Hematopoietic multipotent progenitor cell (in vitro differentiated cells): ENCODE measurements around the gene LAMA1. TPM values are rescaled to one million over a fixed set of nuclear protein-coding genes. Genes with fewer than 3 reads are reported as not detected.

Experiments
- DNase-seq, 3 donors: peaks; one replicate each; pipeline ENCODE4 v3.0.0-alpha.2; 2011 to 2015; ENCODE audit warnings: low read depth in 2 of 3, low spot score in 2 of 3
- total RNA-seq: library from RNA; depleted of rRNA; stranded (reverse); fragments of >200 nt; gene quantifications from one replicate; pipeline ENCODE4 v1.2.3, GENCODE V29; 2012

LAMA1 gene
- total RNA-seq, 1 donor, result under 0.01 TPM

DNA sequence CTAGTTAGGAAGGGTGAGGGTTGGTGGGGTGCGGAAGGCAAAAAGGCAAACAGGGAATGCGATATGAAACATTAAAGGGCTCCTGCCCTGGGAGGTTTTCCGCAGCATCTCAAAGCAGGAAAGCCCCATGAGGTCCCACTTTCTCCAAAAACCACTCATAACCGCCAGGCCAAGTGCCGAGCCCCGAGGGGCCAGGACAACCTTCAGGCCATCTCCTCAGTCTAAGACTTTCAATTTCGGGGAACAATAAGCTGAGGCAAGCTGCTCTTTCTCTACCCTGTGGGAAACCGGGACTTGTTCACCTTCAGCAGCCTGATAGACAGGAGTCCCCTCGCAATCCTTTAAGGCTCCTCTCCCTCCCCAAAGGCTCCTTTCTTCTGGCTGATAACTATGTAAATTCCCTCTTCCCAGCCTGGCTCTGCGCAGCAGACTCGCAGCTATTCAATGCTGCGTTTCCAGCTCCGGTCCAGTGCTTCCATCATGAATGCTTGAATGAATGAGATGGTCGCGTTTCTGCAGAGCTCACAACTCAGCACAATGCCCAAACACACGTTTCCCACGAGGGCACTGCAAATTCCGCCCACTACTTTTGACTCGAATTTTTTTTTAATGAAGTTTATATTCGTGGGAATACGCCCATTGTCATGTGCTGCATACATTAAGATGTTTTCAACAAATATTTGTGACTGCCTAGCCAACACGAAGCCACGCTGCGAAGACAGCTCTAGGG is 1.4 kb downstream of the LAMA1 start:
- DNase-seq, result peak in 1 of 3 donors; percentile 10

GRCh38 chr18:7112936-7113335 is 4.7 kb downstream of the LAMA1 start:
- DNase-seq, result no peak

GRCh38 chr18:7111134-7111533 is 6.5 kb downstream of the LAMA1 start:
- no peak for DNase-seq

GRCh38 chr18:7105943-7106342 is 11.7 kb downstream of the LAMA1 start:
- no peak for DNase-seq

DNA sequence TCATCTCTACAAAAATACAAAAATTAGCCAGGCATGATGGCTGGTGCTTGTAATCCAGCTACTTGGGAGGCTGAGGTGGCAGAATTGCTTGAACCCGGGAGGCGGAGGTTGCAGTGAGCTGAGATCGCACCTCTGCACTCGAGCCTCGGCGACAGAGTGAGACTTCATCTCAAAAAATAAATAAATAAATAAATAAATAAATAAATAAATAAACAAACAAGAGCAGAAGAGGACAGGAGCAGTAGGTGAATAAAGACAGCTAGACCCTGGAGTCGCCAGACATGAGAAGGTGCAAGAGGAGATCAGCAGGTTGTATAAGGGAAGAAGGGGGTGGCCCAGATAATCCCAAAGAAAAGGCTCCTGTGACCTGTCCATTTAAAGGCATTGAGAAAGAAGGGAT is 12.3 kb downstream of the LAMA1 start:
- no peak for DNase-seq

DNA sequence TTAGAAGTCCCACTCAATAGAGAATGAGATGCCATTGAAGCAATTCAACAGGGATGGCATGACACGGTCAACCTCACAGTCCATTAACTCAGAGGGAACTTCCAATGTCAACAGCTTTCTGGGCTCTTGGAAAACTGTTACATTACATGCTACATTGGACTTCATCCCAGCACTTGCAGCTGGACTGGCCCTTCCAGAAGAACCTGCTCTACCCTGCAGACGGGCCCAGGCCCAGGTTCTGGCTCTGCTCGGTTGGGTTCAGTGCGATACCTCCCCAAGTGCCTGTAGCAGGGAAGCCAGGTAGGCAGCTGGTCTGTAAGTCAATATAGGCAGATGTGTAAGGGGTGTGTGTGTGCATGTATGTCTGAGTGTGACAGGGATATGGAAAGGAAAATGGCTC is 12.9 kb downstream of the LAMA1 start:
- no peak for DNase-seq

DNA sequence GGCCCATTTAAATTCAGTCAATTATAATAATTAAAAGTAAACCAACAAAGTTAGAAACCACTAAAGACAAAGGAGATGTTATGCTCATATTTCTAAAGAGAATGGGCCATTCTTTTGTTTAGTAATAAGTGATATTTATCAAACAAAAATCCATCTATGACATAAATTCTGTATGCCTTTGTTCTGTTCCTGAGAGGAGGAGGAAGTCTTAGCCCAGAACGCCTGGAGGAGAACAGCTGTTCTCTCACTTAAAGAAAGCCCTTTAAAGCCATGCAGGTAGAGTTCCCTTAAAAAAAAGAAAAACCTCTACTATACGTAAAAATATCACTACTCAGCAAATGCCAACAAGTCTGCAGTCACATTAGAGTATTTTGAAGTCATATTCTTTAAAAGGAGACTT is 15.5 kb downstream of the LAMA1 start:
- DNase-seq, result no peak

DNA sequence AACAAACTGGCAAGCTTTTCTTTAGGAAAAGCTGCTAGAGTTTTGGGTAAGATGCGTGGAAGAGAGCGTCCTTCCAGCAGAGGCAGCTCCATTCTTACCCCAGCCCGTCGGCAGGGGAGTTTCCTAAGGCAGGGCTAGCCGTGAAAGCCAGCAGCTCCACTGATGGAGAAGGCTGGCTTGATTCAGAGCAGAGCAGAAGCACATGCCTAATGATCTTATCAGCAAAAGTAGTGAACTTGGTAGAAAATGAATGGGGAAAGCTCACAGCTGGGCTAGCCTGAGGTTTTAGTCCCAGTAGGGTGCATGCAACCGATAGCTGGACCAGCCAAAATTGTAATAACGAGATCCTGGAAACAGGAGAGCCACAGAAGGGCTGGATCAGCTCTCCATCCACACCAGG is 20.8 kb downstream of the LAMA1 start:
- DNase-seq, result no peak

- no peak for DNase-seq
These were observed 23.2 kb downstream of the LAMA1 start for GRCh38 chr18:7094427-7094826.

- DNase-seq, result no peak
These were observed 26.8 kb downstream of the LAMA1 start for GRCh38 chr18:7090771-7091170.

- no peak for DNase-seq
These were observed 28.2 kb downstream of the LAMA1 start for GRCh38 chr18:7089369-7089768.

DNA sequence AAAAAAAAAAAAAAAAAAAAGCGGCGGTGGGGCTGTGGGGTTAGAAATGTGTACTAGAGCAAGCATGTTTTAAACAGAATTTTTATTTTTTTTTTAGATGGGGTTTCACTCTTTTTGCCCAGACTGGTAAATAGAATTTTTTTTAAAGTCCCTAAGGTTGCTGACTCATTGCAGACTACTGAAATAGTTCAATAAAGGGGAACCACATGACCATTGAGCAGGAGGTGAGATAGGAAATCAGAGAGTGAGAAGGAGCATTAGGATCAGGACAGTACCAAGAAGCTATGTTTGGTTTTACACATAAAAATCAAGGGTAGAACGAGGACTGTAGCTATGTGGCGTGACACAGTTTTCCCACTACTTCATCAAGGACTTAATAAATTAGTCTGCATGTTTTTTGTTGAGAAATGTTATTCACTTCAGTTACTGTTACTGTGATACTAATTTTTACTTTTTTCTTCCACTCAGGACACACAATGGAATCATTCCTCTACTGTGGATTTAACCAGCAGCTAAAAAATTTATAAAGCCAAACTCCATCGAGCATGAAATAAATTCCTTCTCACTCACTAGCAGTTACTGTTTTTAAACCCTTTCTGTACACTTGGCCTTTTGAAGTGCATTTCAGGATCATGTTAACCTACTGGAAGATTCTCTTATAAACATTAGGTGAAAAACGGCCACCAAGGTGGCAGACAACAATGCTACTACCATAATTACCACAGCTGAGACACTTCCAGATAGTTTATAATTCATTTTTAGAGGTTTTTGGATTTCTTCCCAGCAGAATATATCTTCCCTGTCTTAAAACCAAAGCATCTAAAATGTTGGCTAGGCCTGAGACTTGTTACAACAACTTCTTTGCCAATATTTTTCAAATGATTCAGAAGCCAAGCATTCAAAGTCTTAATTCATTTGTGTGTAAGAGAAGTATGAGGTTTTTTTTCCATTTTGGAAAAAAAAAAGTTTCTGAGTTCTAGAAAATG is 33.2 kb downstream of the LAMA1 start:
- peak in 1 of 3 donors; percentile 14 for DNase-seq

DNA sequence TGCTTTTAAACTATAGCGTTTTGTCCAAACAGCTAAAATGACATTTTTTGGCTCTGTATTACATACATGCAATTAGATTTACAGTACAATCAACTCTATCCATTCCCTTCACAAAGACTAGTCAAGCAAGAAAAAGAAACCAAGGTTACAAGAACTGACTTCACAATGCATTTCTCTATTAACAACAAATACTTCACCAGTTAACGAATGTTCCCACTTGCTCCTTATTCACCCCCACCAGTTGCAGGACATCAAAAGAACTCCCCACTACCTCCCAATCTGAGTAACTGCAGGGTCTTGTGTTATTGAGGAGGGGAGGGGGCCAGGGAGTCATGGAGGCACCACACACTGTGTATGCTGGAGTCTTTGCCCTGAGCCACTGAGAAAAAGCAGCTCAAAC is 34.9 kb downstream of the LAMA1 start:
- DNase-seq, result no peak

- DNase-seq, result no peak
These were observed 38.4 kb downstream of the LAMA1 start for GRCh38 chr18:7079231-7079630.

GRCh38 chr18:7072593-7072992 is 45.0 kb downstream of the LAMA1 start:
- DNase-seq, result no peak

DNA sequence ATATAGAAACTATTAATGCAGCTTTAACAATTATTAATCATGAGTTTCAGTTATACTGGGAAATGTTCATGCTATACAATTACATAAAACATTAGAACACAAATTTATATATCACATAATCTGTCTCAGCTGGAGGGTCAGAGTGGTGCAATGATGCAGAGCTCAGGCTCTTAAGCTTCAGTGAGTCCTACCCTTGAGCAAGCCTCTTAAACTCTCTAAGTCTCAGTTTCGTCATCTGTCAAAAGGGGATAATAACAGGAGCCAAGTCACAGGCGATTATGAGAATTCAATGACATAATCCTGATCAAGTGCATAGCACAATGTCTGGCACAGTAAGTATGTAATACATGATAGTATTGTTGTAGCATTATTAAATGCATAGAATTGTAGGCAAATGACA is 46.0 kb downstream of the LAMA1 start:
- DNase-seq, result no peak

DNA sequence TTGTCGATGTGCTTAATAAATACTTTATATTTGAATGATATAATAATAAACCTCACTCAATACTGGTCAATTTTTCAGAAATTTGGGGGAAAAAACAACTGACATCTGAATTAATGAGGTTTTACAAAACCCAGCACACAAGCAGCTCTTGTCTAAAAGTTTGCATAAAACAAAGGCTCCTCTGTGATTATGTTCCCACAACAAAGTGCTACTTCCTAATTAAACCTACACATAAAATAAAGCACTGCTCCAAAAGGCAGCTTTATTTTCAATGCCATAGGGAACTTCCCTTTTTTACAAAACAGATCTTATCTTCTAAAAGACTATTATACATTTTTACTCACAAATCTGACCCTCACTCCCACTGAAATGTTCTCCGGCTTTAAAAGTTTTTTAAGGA is 47.1 kb downstream of the LAMA1 start:
- no peak for DNase-seq

GRCh38 chr18:7068871-7069590 is 48.6 kb downstream of the LAMA1 start:
- no peak for DNase-seq

DNA sequence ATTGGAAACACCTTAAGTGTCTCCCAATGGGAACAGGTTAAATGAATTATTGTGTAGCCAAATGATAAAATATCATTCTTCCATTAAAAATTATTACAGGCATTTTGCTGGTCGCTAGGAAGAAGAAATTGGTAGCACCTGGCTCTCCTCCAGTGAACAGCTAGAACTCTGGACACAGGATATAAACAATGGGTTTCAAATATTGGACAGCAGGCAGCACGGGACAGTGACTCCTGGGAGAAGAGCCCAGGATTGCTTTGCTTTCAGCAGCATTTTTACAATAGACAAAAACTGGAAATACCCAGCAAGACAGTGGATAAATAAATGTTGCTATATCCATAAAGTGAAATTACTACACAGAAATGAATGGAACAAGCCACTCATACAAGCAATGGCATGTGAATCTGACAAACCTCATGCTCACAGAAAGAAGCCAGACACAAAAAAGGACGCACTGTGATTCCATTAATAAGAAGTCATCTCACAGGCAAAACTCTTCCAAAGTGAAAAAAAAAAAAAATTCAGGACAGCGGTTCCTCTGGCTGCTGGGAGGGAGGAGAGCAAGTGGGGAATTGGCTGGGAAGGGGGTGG is 50.5 kb downstream of the LAMA1 start:
- no peak for DNase-seq

DNA sequence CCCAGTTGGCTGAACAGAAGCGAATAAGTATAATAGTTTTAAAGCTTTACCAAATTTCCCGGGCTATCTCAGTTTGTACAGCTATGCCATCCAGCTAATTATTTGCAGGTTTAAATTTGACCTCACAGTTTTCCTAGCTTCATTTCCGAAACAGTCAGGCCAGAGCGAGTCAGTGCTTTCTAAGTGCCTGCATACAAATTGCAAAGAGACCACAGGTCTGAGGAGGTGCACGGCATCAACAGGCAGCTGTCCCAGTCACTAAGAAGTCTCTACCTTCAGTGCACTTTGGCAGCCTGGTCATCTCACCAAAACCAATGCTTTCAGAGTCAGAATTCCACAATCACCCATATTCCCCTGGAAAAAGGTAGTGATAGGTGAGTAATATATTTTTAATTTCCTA is 51.9 kb downstream of the LAMA1 start:
- no peak for DNase-seq

DNA sequence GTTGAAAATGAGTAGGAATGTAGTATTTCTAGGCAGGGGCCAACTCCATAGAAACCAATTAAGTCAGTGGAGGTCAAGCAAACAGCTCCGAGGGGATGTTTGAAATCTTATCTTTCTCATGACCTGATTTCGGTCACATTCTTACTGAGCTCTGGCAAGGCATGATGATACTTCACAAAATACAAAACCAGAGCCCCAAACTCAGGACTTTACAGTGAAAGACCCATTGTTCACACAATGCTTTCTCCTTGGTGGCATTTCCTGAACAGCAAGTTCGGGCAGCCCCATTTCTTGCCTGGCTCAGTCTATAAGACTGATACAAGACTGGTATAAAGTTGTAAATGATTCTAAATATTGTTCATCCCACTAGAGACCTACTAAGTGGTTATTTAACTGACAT is 53.3 kb downstream of the LAMA1 start:
- no peak for DNase-seq
